ENCODE data around the gene CEMIP2.
A peak's percentile ranks its signal among the peaks of the same experiment; 100 is the strongest.
"Not testable (repeated sequence)": the region's sequence is repeated elsewhere in the genome, so short reads cannot be mapped to it uniquely, and the experiment has no call there.

CEMIP2 gene, protein sequence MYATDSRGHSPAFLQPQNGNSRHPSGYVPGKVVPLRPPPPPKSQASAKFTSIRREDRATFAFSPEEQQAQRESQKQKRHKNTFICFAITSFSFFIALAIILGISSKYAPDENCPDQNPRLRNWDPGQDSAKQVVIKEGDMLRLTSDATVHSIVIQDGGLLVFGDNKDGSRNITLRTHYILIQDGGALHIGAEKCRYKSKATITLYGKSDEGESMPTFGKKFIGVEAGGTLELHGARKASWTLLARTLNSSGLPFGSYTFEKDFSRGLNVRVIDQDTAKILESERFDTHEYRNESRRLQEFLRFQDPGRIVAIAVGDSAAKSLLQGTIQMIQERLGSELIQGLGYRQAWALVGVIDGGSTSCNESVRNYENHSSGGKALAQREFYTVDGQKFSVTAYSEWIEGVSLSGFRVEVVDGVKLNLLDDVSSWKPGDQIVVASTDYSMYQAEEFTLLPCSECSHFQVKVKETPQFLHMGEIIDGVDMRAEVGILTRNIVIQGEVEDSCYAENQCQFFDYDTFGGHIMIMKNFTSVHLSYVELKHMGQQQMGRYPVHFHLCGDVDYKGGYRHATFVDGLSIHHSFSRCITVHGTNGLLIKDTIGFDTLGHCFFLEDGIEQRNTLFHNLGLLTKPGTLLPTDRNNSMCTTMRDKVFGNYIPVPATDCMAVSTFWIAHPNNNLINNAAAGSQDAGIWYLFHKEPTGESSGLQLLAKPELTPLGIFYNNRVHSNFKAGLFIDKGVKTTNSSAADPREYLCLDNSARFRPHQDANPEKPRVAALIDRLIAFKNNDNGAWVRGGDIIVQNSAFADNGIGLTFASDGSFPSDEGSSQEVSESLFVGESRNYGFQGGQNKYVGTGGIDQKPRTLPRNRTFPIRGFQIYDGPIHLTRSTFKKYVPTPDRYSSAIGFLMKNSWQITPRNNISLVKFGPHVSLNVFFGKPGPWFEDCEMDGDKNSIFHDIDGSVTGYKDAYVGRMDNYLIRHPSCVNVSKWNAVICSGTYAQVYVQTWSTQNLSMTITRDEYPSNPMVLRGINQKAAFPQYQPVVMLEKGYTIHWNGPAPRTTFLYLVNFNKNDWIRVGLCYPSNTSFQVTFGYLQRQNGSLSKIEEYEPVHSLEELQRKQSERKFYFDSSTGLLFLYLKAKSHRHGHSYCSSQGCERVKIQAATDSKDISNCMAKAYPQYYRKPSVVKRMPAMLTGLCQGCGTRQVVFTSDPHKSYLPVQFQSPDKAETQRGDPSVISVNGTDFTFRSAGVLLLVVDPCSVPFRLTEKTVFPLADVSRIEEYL (N-terminal part only)

DNA sequence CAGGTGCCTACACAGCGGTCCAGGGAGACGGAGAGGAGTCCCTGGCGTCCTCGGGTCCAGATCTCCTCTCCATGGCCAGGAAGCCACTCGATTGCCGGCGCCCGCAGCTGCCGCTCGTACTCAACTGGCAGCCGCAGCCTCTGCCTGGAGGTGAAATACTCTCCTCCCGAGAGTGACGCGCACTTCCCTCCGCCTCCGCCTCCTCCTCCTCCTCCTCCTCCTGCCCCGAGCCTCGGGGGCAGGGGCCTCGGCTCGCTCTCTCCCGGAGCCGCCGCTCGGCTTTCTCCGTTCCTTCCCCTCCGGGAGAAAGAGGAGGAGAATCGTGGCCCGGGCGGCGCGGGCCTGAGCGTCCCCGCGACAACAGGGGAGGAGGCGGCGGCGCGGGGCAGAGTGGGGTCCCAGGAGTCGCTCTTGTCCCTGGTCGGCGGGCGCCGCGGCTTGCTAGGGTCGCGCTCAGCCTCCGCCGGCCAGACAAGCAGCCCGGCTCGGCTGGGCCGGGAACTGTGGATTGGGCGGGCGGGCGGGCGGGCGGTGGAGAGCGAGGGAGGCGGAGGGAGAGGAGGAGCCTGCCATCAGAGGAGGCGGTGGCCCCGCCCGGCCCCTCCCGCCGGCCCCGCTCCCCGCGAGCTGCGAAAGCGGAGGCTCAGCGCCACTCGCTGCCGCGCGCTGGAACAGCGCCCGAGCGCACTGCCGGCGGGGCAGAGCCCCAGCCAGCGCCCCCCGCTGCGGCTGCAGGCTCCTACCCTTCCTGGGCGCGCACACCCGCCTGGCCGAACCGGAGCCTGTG, at the start of gene CEMIP2:
TSS of gene CEMIP2 (minus strand) at position 126 of the 787 bp plus-strand sequence. CDS start 18,140 bp downstream, outside the sequence.
- peak; percentile 60 for DNase-seq

DNA sequence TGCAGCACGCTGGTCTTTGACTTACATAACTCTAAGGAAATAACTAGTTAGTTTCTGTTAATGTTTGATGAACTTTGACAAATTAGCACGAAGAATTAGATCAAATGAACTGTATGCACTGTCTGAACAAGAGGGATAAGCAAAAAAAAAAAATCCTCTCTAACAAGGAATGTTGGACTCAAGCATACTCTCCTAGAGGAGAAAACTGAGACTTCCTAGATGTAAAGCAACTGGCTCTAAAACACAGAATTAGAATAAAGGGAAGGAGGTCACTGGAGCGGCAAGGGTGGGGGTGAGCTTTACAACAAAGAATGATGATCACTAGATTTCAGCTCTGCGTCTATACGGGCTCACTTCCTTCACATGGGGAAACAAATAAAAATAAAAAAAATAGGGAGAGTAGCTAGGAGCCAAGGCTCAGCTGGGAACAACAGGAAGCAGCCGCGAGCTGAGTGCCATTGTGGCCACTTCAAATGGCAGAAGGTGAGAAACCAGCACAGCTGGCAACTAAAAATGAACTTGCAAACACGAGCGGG, 48.7 kb upstream of the CEMIP2 start:
- DNase-seq, result no peak

DNA sequence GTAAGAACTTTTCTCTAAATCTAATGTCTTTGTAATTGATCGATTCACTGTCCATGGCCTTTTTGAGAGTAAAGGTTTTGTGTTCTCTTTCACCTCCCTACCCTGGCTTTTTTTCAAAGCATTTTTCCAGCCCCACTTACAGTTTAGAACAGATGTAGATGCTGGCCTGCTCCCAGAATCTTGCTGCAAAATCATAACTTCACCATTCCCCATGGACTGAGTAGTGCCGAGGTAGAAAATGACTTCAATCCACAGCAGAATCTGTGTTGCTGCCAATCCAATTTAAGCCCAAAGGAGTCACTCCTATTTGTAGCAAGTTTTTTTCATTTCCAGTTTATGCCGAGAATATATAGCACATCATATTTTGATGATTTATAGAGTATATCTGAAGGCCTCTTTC, 46.5 kb upstream of the CEMIP2 start:
- no peak for DNase-seq

DNA sequence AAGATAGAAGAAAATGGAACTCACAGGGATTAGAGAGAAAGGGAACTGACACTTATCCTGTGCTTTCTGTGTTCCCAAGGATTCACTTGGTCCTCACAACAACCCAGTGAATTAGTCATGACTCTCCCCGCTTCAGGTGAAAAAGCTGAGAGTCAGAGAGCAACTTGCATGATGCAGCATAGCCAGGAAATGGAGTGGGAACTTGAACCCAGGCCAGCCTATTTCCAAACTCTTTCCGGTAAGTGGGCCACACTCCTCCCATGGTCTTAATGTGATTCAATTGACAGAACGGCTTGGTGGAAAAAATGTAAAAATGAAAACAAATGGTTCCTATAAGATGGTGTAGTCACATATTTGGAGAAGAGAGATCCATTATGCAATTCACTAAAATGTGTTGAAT, 45.9 kb upstream of the CEMIP2 start:
- DNase-seq, result no peak

DNA sequence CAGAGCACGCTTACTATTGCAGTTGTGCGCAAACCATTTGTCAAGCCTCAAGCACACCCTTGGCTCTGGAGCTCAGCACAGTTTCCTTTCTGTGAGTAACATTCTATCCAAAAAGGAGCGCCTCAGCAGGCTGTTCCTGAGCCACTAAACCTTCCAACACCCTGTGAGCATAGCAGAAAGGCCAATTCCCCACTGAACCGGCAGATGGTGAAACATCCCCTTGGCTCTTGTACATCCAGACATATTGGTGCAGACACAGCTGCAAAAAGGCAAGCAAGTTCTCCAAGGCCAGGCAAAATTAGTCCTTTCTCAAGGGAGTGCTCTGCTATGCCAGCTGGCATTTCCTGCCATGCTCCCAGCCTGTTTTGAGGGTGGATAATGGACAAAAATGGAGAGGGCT, 44.1 kb upstream of the CEMIP2 start:
- DNase-seq, result no peak

DNA sequence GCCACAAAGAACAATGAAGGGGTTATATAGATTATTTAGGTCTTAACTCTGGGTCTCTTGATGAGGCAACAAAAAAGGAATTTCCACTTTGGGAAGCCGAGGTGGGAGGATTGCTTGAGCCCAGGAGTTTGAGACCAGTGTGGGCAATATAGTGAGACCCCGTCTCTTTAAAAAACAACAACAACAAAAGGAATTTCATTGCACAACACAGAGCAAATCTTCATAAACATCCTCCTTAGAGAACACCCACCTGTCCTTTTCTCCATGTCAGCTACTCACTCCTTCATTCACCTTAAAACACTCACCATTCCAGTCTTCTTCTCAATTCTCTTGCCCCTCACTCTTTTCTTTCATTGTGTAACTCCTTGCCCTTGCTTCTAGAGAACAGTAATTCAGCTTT, 39.8 kb upstream of the CEMIP2 start:
- no peak for DNase-seq

DNA sequence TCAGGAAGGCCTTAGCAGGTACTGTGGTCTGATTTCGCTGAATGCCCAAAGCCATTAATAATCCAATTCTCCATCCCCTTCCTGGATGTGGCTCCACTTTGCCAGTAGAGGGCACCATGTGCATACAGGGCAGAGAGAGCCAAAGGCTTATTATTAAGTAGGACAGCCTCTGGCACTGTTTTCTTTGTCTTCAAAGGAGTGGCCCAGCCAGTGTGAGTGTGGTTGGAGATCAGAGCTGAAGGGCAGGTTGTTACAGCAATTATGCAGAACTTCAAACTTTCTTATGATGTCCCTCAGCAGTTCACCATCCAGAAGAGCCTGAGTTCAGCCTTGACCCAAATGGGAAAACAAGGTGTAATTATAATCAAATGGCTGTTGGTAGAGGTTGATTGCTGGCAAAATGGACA, 38.6 kb upstream of the CEMIP2 start:
- peak; percentile 49 for DNase-seq

DNA sequence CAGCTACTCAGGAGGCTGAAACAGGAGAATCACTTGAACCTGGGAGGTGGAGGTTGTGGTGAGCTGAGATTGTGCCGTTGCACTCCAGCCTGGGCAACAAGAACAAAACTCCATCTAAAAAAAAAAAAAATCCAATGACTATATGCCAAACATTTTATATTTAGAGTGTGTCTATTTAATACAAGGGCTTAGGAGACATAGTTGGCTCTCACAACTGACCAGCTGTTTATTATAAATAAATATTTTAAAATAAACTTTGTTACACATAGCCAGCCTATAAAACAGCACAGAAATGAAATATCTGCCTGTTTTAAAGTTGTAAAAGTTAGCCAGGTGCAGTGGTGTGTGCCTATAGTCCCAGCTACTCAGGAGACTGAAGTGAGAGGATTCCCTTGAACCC, 36.8 kb upstream of the CEMIP2 start:
- DNase-seq, result not testable (repeated sequence)

DNA sequence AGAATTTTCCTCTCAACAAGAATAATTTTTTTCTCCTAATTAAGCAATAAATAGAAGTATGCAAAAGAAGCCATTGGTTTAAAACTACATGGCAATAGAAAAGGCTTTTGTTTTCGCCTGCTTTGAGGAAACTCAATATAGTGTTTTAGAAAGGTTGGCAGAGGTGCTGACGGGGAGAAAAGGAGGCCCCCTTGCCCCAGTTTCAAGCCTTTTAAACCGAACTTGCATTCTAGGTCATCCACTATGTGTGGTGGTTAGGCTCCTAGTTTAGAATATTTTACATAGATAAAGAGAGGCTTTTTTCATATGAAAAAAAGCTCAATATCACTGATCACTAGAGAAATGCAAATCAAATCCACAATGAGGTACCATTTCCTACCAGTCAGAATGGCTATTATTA, 33.5 kb upstream of the CEMIP2 start:
- DNase-seq, result no peak

DNA sequence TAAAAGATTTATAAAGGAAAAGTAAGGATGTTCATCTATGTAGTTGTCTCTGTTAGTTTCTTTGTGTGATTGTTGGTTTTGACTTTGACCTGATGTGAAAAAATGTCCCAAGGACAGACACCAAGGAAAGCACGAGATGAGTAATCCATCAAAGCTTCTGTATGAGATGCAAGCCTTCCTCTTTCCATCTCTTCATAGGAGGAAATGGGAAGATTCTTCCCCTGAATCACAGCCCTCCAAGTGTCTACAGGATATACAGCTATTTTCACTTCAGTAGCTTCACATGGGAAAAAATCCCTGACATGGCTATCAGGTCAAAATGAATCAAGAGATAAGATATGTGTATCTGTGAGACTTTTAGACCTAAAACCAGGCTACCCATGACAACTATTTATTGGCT, 29.0 kb upstream of the CEMIP2 start:
- DNase-seq, result no peak

DNA sequence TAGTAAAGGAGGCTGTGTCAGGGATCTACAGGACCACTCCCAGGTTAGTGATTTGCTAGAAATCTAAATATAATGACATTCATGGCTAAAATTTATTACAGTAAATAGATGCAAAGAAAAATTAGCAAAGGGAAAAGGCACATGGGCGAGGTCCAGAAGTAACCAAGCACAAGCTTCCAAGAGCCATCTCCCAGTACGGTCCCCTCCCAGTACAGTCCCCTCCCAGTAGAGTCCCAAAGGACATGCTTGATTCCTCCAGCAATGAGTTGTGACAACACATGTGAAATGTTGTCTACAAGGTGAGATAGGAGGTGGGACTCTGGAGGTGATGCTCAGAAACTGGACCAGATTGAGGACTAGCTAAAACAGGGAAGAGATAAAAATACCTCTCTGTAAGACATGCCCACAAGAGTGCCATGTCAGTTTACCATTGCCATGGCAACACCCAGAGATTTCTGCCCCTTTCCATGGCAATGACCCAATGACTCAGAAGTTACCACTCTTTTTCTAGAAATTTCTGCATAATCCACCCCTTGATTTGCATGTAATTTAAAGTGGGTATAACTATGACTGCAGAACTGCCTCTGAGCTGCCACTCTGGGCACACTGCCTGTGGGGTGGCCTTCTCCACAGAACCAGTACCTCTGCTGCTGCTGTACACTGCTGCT, 27.9 kb upstream of the CEMIP2 start:
- no peak for DNase-seq

- no peak for DNase-seq
These were observed 26.9 kb upstream of the CEMIP2 start for GRCh38 chr9:71795097-71795813.

DNA sequence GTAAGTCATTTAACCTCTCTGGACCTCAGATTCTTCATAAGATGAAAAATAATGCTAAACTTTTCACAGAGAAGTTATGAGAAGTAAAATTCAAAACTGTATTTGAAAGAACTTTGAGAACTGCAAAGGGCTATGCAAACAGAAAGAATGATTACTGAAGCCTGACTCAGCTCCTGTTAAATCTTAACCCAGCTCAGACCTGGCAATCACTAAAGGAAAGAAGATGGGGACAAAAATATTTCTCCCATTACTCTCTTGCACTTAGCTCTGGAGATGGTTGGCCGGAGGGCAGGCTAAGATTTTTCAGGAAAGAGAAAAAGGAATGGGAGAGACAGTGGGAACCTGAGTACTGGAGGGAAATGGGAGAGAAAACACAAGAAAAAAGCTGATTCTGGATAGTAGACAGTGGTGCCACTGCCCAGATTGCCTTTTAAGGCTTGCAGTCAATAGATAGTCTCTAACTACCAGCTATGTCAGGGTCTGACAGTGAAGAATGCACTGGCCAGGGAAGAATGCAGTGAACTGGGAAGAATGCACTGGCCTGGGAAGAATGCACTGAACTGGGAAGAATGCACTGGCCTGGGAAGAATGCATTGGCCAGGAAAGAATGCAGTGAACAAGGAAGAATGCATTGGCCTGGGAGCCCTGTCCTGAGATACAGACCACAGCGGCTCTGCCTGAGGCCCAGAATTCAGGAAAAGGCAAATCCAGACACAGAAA, 25.2 kb upstream of the CEMIP2 start:
- DNase-seq, result no peak

DNA sequence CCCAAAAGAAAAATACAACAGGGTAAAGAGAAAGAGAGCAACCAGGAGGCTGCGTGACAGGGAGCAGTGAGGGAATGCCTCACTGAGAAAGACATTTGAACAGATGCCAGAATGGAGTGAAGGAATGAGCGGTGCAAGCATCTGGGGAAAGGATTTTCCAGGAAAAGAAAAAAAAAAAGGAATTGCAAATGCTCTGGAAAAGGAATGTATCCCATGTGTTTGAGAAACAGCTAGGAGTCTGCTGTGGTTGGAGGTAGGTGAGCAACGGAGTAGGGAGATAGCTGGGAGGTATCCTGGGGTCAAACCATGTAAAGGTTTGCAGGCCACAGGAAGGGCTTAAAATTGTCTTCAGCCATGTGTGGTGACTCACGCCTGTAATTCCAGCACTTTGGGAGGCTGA, 23.6 kb upstream of the CEMIP2 start:
- no peak for DNase-seq

GRCh38 chr9:71790296-71790695, 22.0 kb upstream of the CEMIP2 start:
- DNase-seq, result no peak

DNA sequence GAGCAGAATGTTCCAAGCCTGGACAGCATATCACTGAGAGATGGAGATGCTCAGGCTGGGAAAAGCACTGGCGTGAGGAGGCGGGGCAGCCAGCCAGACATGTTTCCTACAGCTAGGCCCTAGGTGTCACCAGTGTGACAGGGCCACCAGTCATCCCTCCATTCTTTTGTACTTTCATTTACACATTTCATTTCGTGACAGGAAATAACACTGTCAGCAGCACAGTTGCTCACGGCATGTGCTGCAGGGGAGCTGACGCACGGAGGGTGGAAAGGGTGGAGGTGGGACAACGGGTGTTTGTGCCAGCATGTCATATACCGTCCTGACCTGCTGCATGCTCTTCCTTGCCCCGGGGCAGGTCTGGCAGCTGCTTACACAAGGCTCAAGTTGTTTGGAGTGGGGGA, 14.8 kb upstream of the CEMIP2 start:
- no peak for DNase-seq

DNA sequence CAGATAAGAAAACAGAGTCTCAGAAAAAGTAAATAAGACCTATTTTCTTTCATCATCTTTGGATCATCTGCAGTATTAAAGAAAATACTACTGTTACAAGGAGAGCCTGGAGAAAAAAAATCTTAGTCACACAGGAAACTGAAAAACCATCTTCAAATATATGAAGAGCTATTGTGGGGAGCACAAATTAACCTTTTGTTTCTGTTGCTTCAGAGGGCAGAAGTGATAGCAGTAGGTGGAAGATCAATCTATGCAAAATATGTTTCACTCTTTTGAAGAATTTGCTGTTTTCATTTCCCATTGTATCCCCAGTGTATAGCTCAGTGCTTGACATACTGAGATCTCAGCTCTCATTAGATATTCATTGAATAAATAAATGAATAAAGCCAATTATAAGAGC, 13.1 kb upstream of the CEMIP2 start:
- no peak for DNase-seq

DNA sequence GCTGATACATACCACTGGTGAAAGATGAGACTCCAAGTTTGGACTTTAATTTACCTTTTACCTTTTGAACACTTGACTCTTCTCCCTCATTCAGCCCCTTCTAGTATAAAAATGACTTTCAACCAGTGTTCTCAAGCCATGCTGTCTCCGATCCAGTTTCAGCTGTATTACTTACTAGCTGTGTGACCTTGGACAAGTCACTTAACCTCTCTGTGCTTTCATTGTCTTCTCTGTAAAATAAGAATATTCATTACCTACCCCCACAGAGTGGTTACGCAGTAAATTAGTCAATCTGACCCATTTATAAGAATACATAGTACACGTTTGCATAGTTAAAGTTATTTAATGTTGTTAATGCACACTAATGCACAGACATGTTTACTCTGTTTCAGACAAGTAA, 12.6 kb upstream of the CEMIP2 start:
- no peak for DNase-seq

GRCh38 chr9:71778085-71778484, 9.8 kb upstream of the CEMIP2 start:
- DNase-seq, result no peak

GRCh38 chr9:71774920-71775319, 6.6 kb upstream of the CEMIP2 start:
- DNase-seq, result no peak
